SK-MEL-5 (cell line): ENCODE results near the gene GUSB. TPM values are rescaled to one million over a fixed set of nuclear protein-coding genes. Genes with fewer than 3 reads are reported as not detected.
"Not testable (repeated sequence)": the region's sequence is repeated elsewhere in the genome, so short reads cannot be mapped to it uniquely, and the experiment has no call there.

Experiments
- DNase-seq: peaks from one replicate; pipeline ENCODE4 v3.0.0-alpha.2; 2016; ENCODE audit warnings: low read depth, low spot score
- in situ Hi-C: cut with HindIII; loops from 2 replicates; pipeline ENCODE4 v1.10.0; 2016; ENCODE audit warnings: low sequenced_read_pairs, high pct_unique_total_duplicates, low pct_unique_long_range_greater_than_20kb
- total RNA-seq: library from RNA; depleted of rRNA; stranded (reverse); fragments of >200 nt; shearing (Covaris generic); gene quantifications from 2 replicates; pipeline ENCODE4 v1.2.3, GENCODE V29; 2014

GUSB gene
- total RNA-seq, 1 experiment from 2014 or later: 57.7 TPM

DNA sequence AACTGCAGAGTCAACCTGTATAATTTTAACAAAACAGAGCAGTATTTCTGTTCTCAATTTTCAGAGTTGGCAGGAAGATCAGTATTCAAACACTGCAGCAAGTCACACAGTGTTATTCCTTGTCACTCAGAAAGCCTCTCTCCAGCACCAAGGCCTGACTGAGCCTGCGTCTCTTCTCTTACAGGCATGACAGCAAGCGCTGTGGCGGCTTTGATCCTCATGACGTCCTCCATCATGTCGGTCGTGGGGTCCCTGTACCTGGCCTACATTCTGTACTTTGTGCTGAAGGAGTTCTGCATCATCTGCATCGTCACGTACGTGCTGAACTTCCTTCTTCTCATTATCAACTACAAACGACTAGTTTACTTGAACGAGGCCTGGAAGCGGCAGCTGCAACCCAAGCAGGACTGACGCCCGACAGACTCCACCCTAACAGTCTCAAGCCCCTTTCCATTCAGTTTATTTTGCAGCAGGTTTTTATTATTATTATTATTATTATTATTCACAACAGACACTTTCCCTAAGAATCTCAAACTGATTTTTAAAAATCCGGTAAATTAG is 28.0 kb downstream of the GUSB start:
- in situ Hi-C loops: no loop called here
- no peak for DNase-seq

DNA sequence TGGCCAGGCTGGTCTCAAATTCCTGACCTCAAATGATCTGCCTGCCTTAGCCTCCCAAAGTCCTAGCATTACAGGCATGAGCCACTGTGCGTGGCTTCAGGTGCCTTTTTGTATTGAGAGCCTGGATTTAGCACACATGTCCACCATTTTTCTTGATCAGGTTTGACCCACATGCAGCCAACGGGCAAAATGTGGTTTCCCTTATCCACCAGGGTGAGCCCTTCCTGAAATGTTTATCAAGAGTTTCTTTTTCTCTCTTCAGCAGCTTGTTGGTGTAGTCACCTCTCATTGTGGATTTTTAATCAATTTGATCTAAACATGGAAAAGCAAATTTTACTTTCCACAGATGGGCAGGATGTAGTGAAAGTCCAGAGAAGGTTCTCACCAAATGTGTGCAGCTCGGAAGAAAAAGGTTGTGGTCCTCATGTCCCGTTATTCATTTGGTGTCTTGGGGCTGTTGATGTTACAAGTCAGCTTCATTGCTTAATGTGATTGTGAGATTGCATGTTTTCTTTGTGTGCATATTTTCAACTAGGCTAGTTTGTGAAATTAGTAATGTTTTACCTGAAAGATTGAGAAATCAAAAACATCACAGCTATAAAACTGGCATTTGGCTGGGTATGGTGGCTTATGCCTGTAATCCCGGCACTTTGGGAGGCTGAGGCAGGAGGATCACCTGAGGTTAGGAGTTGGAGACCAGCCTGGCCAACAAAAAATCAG is 28.9 kb downstream of the GUSB start:
- in situ Hi-C loops: no loop called here
- peak; percentile 38 for DNase-seq

DNA sequence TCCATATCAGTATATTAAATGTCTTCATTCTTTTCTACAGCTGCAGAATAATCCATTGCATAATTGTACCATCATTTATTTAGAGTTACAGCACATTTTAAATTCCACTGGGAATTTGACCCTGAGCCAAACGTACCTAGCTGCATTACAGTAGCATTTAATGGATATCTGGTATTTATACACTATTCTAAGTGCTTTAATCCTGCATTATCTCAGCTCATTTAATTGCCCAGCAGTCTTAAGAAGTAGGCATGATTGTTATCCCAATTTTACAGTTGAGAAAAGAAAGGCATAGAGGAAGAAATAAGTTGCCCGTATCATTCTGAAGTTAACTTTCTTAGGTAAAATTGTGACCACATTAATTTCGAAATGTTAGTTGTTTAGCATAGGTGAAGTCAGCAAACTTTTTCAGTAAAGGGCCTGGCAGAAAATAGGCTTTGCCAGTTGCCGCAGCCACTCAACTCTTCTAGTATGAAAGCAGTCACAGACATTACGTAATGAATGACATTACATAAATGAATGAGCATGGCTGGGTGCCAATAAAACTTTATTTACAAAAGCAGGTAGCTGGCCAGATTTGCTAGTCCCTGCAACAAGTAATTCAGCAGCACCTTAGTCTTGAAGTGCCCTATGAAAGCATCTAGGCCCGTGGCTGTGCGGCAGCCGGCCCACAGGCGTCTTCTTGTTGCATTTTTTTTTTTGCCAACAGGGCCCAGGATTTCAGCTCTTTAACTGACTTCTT is 30.0 kb downstream of the GUSB start:
- no peak for DNase-seq

GRCh38 chr7:65946904-65947303 is 35.1 kb downstream of the GUSB start:
- DNase-seq: no peak
- in situ Hi-C loops: no loop called here

More for the DNA sequence above, 30.0 kb downstream of the GUSB start:
- in situ Hi-C loops: no loop called here

DNA sequence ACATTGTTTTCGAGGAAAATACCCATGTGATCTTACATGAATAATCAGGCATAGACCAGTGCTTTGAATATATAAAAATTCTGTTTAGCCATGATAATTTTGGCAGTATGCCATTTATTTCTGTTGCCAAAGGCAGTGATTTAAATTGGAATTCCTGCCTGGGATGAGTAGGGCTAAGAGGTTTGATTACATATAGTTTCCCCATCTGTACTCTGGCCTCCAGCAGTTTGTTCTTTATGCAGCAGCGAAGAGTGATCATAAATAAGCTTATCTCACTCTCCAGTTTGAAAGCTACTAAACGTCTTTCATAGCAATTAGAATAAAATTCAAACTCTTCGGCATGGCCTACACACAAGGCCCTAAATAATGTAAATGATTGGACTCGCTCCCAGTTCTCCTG is 36.2 kb downstream of the GUSB start:
- in situ Hi-C loops, DNase-seq: not testable (repeated sequence)

DNA sequence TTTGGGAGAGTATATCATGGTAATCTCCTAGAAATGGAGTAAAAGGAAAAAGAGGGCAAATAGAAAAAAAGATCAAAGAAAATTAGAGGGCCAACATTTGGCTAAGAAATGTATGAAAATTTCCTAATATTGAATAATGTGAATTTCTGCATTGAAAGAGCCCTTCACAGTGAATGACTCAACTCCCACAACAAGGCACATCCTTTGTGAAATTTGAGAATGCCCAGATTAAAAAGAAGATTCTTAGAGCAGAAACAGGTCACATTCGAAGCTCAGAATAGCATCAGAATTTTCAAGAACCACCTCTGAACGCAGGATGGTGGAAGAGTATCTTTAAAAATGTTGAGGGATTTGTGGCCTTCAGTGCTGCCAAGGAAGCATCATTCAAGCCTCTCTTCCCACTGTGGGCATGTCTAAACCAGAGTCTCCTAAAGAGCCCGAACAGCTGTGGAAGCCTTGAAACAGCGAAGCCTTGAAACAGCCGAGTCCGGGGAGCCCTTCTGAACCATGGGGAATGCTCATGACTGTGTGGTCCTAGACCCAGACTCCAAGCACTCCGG is 43.6 kb downstream of the GUSB start:
- DNase-seq: no peak
- in situ Hi-C loops: no loop called here

- DNase-seq: no peak
- in situ Hi-C loops: no loop called here
Measured at GRCh38 chr7:65937296-65937695, 44.7 kb downstream of the GUSB start.

- DNase-seq: no peak
- in situ Hi-C loops: no loop called here
Measured at GRCh38 chr7:65931685-65932084, 50.3 kb downstream of the GUSB start.

- DNase-seq: peak; percentile 28
- in situ Hi-C loops: no loop called here
Measured at GRCh38 chr7:65927489-65928448, 54.2 kb downstream of the GUSB start.

GRCh38 chr7:65926588-65926987 is 55.4 kb downstream of the GUSB start:
- in situ Hi-C loops: no loop called here
- no peak for DNase-seq

DNA sequence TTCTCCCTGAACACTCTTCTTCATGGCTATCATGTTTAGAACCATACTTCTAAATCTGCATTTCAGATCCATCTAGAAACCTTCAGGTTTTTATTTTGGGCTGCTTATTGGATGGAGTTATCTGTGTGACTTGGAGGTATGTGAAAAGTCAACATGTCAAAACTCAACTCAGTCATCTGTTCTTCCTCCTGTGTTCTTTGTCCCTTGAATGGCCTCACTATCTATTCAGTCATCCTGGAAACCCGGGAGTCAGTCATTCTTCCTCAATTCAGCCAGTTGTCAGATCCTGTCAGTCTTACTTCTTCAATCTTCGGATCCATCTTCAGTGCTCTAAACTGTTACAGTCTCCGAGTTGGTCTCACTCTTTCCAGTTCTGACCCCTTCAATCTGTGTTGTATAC is 57.0 kb downstream of the GUSB start:
- in situ Hi-C loops: no loop called here
- no peak for DNase-seq

DNA sequence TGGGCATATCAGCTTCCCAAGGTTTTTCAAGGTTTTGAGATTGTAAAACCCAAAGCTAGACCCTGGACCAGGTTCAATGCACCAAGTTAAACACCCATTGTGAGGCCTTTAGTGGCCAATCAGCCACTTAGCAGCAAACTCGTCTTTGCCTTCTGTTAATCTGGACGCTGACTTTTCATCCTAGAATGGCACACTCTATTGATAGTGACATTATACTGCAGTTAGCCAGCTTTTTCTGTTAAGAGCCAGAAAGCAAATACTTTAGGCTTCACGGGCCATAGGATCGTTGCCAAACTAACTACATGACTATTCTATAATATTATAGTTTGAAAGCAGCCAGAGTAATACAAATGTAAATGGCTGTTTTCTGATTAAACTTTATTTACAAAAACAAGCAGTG is 57.8 kb downstream of the GUSB start:
- no peak for DNase-seq
- in situ Hi-C loops: no loop called here

GRCh38 chr7:65923316-65923715 is 58.7 kb downstream of the GUSB start:
- in situ Hi-C loops: no loop called here
- no peak for DNase-seq

DNA sequence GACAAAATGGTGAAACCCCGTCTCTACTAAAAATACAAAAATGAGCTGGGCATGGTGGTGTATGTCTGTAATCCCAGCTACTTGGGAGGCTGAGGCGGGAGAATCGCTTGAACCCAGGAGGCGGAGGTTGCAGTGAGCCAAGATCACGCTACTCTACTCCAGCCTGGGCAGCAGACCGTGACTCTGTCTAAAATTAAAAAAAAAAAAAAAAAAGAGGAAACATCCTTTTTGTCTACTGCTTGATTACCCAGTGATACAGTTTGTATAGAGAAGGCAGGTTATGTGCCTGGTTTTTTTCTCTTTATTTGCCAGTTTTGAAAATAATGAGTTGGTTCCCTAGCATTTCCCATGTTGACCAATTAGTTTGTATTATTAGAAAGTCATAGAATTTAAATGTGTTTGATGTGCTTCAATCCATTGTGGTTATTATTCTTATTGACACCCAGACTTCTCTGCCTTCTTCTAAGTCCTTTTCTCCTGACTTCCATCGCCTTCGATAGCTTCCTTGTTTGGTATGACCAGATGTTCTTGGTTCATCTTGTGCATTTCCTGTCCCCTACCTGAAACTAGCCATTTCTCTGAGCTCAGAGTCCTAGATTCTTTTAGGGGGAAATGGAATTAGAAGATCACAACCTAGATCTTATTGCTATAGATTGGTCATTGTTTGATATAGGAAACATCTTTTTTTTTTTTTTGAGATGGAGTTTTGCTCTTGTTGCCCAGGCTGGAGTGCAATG is 65.9 kb downstream of the GUSB start:
- no peak for DNase-seq
- in situ Hi-C loops: no loop called here

DNA sequence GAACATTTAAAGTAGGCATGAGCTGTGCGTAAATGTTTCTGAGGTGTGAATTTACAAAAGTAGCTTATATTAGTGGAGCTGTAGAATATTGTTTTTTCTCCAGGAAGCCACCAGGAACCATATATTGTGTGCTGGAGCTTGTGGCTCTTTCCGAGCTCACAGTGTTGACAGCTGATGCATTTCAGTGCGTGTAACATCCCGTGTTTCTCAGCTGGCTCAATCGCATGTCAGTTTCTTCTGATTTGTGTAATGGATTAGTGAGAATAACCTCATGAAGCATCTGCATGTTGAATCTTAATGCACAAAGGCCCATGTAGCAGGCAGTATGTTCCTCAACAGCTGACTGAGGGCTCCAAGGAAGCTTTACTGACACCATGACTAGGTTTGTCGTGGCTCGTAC is 69.8 kb downstream of the GUSB start:
- in situ Hi-C loops: no loop called here
- DNase-seq: no peak
